ENCODE results near the gene F7.

- no peak for TF ChIP-seq POLR2AphosphoS5 (IDR thresholded peaks at IDR 0.05; ENCODE audit: low read depth, low read length)
- no peak for TF ChIP-seq TAF1 (IDR thresholded peaks at IDR 0.05; ENCODE audit: borderline replicate concordance, low read depth, low read length)
Measured at GRCh38 chr13:113096052-113096744, 9.4 kb upstream of the F7 start.
